ENCODE results near the gene MYEF2. TPM values are rescaled to one million over a fixed set of nuclear protein-coding genes. Genes with fewer than 3 reads are reported as not detected.

The MYEF2 gene
- total RNA-seq, 1 experiment from 2014 or later = 18.8 TPM

- Histone ChIP-seq H3K27ac (ENCODE audit: low read length) (no peak overlapping the region), H2AFZ (ENCODE audit: low read length) (no peak overlapping the region), H3K79me2 (ENCODE audit: low read length) (no peaks in the 10 kb centered on the region), H3K36me3 (ENCODE audit: low read depth, low read length) (no peaks in the 10 kb centered on the region), H3K9me3 (ENCODE audit: low read length) (no peaks in the 10 kb centered on the region), H3F3A (ENCODE audit: low read length, unreplicated experiment) (no peaks in the 10 kb centered on the region), H3K4me2 (ENCODE audit: low read length) (no peak overlapping the region), H4K20me1 (ENCODE audit: low read length) (no peaks in the 10 kb centered on the region), H3K9me2 (replicated peaks; ENCODE audit: low read length) (no peaks in the 10 kb centered on the region), H3K9ac (ENCODE audit: low read length) (no peak overlapping the region), H3K27me3 (ENCODE audit: low read length) (peaks cover 17% of the 10 kb centered on the region), H3K4me3 (ENCODE audit: low read length) (no peak overlapping the region), H3K4me1 (ENCODE audit: insufficient read depth, low read length) (no peaks in the 10 kb centered on the region)
- no peak for TF ChIP-seq EZH2 (IDR thresholded peaks at IDR 0.05; ENCODE audit: low read length, unreplicated experiment)
- no peak for TF ChIP-seq EZH2phosphoT487 (IDR thresholded peaks at IDR 0.05; ENCODE audit: borderline replicate concordance, low read length)
- no peak for TF ChIP-seq CTCF (conservative IDR thresholded peaks at IDR 0.05; ENCODE audit: low read depth, low read length)
- DNase-seq (no peak), ATAC-seq (no peak)
- intact Hi-C loops (cut with micrococcal nuclease) = no loop called here
- CTCF ChIA-PET = no interaction called here
- POLR2A ChIA-PET (ENCODE audit: unreplicated experiment) = no interaction called here
- no TSS peak for BruUV-seq (replicated peaks)
These were observed 81.7 kb downstream of the MYEF2 start for GRCh38 chr15:48096355-48096786.

GRCh38 chr15:48091522-48091921 lies 86.6 kb downstream of the MYEF2 start:
- H3K4me1 ChIP-seq (ENCODE audit: insufficient read depth, low read length) = no peaks in the 10 kb centered on the region
- ATAC-seq (no peak), DNase-seq (no peak)
- H3K9me2 ChIP-seq (replicated peaks; ENCODE audit: low read length) = no peaks in the 10 kb centered on the region
- POLR2A ChIA-PET (ENCODE audit: unreplicated experiment) = no interaction called here
- intact Hi-C loops (cut with micrococcal nuclease) = no loop called here
- no peaks in the 10 kb centered on the region for H3K79me2 ChIP-seq (ENCODE audit: low read length)
- H2AFZ ChIP-seq (ENCODE audit: low read length) = no peak overlapping the region
- BruUV-seq (replicated peaks) = no TSS peak
- H3F3A ChIP-seq (ENCODE audit: low read length, unreplicated experiment) = no peaks in the 10 kb centered on the region
- H4K20me1 ChIP-seq (ENCODE audit: low read length) = no peaks in the 10 kb centered on the region
- no peak overlapping the region for H3K4me2 ChIP-seq (ENCODE audit: low read length)
- CTCF ChIA-PET = no interaction called here
- H3K36me3 ChIP-seq (ENCODE audit: low read depth, low read length) = no peaks in the 10 kb centered on the region
- peaks cover 14% of the 10 kb centered on the region; the same call in 1 of the 2 replicates for H3K27me3 ChIP-seq (ENCODE audit: low read length)
- H3K27ac ChIP-seq (ENCODE audit: low read length) = no peak overlapping the region
- TF ChIP-seq EZH2phosphoT487 (IDR thresholded peaks at IDR 0.05; ENCODE audit: borderline replicate concordance, low read length) (no peak), EZH2 (IDR thresholded peaks at IDR 0.05; ENCODE audit: low read length, unreplicated experiment) (no peak), CTCF (conservative IDR thresholded peaks at IDR 0.05; ENCODE audit: low read depth, low read length) (no peak)
- no peak overlapping the region for H3K9ac ChIP-seq (ENCODE audit: low read length)
- no peak overlapping the region for H3K4me3 ChIP-seq (ENCODE audit: low read length)
- no peaks in the 10 kb centered on the region for H3K9me3 ChIP-seq (ENCODE audit: low read length)

GRCh38 chr15:48090666-48091065 lies 87.4 kb downstream of the MYEF2 start:
- no peak for ATAC-seq
- H3K4me3 ChIP-seq (ENCODE audit: low read length) = no peak overlapping the region
- BruUV-seq (replicated peaks) = no TSS peak
- no peak overlapping the region for H3K9ac ChIP-seq (ENCODE audit: low read length)
- no peaks in the 10 kb centered on the region for H3K36me3 ChIP-seq (ENCODE audit: low read depth, low read length)
- H3K27ac ChIP-seq (ENCODE audit: low read length) = no peak overlapping the region
- CTCF ChIA-PET = no interaction called here
- TF ChIP-seq EZH2 (IDR thresholded peaks at IDR 0.05; ENCODE audit: low read length, unreplicated experiment) (no peak), EZH2phosphoT487 (IDR thresholded peaks at IDR 0.05; ENCODE audit: borderline replicate concordance, low read length) (no peak), CTCF (conservative IDR thresholded peaks at IDR 0.05; ENCODE audit: low read depth, low read length) (no peak)
- no peak overlapping the region for H3K4me2 ChIP-seq (ENCODE audit: low read length)
- H3K9me2 ChIP-seq (replicated peaks; ENCODE audit: low read length) = no peaks in the 10 kb centered on the region
- no peaks in the 10 kb centered on the region for H3K9me3 ChIP-seq (ENCODE audit: low read length)
- intact Hi-C loops (cut with micrococcal nuclease) = no loop called here
- no peaks in the 10 kb centered on the region for H3F3A ChIP-seq (ENCODE audit: low read length, unreplicated experiment)
- POLR2A ChIA-PET (ENCODE audit: unreplicated experiment) = interaction anchor here (0.7 kb wide), 1 partner anchor 178 kb away, joined by 3 read pairs; no protein-coding TSS in a partner anchor
- no peaks in the 10 kb centered on the region for H3K79me2 ChIP-seq (ENCODE audit: low read length)
- H2AFZ ChIP-seq (ENCODE audit: low read length) = no peak overlapping the region
- DNase-seq = no peak
- peaks cover 14% of the 10 kb centered on the region; the same call in 1 of the 2 replicates for H3K27me3 ChIP-seq (ENCODE audit: low read length)
- H4K20me1 ChIP-seq (ENCODE audit: low read length) = no peaks in the 10 kb centered on the region
- no peaks in the 10 kb centered on the region for H3K4me1 ChIP-seq (ENCODE audit: insufficient read depth, low read length)
